GM19023 (cell line): ENCODE results near the gene TAF11L8.
"Not testable (repeated sequence)": the region's sequence is repeated elsewhere in the genome, so short reads cannot be mapped to it uniquely, and the experiment has no call there.

Experiments used
- ATAC-seq: cut with Tn5 transposase; IDR thresholded peaks from one replicate; pipeline ENCODE4 v1.9.1; 2021; ENCODE audit warnings: mild to moderate bottlenecking, moderate library complexity; ENCODE audit not compliant: unreplicated experiment

TAF11L8 gene

DNA sequence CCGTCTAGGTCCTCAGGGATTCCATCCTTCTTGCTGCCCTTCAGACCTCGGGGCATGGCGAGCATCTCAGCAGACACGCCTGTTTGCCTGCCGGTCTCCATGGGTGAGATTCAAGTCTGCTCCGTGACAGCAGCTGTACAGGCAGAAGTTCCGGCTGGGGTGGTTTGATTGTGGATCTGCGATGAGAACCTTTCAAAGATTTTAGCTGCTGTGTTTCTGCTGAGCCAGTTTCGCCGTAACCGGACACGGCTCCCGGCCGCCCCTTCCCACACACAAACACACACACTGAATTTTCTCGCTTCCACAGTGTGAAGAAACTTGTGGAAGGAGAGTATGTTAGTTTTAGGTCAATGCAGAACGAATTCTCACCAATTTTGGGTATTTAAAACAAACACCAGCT is at the start of gene TAF11L8:
TAF11L8 (minus strand) TSS at position 101 of the 400 bp plus-strand sequence.
- not testable (repeated sequence) for ATAC-seq

DNA sequence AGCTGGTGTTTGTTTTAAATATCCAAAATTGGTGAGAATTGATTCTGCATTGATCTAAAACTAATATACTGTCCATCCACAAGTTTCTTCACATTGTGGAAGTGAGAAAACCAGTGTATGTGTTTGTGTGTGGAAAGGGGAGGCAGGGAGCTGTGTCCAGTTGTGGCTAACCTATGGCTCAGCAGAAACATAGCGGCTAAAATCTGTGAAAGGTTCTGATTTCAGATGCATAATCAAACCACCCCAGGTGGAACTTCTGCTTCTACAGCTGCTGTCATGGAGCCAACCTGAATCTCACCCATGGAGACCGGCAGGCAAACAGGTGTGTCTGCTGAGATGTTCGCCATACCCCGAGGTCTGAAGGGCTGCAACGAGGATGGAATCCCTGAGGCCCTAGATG is 43.4 kb upstream of the TAF11L8 start, which contains the start of gene TAF11L14:
TAF11L14 (plus strand) TSS at position 301 of the 400 bp plus-strand sequence.
- ATAC-seq, result no peak

DNA sequence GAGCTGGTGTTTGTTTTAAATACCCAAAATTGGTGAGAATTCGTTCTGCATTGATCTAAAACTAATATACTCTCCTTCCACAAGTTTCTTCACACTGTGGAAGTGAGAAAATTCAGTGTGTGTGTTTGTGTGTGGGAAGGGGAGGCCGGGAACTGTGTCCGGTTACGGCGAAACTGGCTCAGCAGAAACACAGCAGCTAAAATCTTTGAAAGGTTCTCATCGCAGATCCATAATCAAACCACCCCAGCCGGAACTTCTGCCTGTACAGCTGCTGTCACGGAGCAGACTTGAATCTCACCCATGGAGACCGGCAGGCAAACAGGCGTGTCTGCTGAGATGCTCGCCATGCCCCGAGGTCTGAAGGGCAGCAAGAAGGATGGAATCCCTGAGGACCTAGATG is 41.0 kb upstream of the TAF11L8 start, which contains the start of gene TAF11L13:
TAF11L13 (plus strand) TSS at position 301 of the 400 bp plus-strand sequence.
- ATAC-seq, result not testable (repeated sequence)

DNA sequence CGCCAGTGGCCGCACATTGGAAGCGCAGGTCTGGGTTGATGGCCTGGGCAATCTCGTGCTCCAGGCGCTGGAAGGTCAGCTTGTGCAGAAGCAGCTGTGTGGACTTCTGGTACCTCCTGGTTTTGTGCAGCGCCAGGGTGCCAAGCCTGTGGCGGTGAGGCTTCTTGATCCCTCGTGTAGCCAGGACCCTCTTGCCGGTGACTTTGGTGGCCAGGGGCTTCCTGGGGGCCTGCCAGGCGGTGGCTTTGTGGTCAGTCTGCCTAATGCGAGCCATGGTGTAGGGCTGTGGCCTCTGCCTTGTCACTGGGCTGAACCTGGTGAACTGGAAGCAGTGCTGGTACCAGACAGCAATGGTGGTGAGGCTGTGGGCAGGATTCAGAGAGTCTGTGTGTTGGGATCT is 34.9 kb upstream of the TAF11L8 start:
- no peak for ATAC-seq

DNA sequence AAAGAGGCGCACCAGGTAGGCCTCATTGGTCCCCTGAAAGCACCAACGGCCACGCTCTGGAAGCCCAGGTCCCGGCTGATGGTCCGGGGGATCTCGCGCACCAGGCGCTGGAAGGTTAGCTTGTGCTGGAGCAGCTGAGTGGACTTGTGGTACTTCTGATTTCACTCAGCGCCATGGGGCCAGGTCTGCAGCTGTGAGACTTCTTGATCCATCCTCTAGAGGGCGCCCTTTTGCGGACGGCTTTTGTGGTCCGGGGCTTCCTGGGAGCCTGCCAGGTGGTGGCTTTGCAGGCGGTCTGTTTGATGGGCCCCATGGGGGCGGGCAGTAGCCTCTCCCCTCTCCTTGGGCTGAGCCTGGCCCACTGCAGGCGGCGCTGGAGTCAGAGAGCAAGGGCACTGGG is 29.9 kb upstream of the TAF11L8 start:
- ATAC-seq, result no peak

DNA sequence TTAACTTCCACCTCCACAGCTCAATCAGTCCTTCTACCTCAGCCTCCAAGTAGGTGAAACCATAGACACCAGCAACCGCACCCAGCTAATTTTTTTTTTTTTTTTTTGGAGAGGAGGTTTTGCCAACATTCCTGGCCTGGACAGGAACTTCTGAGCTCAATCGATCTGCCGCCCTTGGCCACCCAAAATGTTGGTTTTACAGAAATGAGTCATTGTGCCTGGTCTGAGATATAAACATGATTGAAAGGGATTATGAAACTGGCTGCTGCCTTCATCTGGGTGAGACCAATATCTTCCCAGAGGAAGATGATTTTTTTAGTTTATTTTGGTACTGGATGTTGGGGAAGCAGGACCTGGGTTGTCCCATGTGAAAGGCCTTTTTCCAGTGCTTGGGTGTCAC is 28.6 kb upstream of the TAF11L8 start:
- ATAC-seq, result no peak

DNA sequence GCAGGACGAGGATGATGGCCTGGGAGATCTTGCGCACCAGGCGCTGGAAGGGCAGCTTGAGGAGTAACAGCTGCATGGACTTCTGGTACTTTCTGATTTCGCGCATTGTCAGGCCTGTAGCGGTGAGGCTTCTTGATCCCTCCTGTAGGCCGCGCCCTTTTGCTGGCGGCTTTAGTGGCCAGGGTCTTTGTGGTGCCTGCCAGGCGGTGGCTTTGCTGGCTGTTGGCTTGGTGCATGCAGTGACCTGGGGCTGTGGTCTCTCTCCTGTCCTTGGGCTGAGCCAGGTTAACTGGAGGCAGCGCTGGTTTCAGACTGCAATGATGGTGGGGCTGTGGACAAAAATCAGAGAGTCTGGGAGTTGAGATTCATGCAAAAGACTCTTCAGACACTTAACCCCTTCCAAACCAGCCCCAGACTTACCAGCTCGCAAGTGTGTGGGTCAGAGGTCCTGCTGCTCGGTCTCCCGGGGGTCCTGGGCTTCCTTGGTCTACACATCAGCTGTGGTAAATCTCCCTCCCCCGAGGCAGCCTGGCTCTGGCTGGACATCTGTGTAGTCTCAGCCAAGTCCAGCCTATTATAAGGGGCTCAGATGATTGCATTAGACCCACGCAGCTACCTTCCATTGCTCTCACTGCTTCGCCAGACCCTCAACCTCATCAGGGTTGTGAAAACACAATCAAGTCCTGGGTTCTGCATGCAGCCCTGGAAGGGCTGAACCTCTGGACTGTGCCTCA is 24.3 kb upstream of the TAF11L8 start:
- no peak for ATAC-seq

DNA sequence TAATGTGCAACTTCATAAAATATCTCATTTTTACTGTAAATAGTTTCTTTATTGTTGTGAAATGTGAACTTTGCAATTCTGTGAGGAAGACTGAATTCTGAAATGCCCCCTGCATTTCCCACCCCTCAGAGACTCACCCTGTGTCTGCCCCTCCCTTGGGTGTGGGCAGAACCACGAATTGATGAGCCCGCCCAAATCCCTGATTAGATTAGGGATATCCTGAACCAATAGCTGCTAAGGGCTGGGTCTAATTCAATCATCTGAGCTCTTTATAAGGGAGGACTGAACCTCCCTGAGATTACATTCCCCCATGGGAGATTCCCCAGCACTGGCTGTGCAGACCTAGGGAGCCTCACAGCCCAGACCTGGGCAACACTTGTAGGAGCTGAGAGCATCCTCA is 19.3 kb upstream of the TAF11L8 start, which contains the start of gene TAF11L12:
TAF11L12 (plus strand) TSS at position 301 of the 400 bp plus-strand sequence.
- not testable (repeated sequence) for ATAC-seq

DNA sequence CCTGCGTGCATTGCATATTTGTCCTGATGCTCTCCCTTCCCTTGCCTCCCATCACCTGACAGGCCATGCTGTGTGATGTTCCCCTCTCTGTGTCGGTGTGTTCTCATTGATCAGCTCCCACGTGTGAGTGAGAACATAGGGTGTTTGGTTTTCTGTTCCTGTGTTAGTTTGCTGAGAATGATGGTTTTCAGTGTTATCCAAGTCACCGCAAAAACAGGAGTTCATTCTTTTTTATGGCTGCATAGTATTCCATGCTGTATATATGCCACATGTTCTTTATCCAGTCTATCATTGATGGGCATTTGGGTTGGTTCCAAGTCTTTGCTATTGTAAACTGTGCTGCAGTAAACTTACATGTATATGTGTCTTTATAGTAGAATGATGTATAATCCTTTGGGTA is 16.7 kb upstream of the TAF11L8 start:
- ATAC-seq, result not testable (repeated sequence)

DNA sequence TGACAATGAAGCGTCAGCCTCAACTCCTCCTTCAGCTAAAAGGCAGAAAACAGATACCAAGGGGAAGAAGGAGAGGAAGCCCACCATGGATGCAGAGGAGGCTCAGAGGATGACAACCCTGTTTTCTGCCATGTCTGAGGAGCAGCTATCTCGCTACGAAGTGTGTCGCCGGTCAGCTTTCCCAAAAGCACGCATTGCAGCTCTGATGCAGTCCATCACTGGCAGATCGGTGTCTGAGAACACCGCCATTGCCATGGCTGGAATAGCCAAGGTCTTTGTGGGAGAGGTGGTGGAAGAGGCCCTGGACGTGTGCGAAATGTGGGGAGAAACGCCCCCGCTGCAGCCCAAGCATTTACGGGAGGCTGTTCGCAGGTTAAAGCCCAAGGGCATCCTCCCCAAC is 14.2 kb upstream of the TAF11L8 start:
- ATAC-seq, result no peak

DNA sequence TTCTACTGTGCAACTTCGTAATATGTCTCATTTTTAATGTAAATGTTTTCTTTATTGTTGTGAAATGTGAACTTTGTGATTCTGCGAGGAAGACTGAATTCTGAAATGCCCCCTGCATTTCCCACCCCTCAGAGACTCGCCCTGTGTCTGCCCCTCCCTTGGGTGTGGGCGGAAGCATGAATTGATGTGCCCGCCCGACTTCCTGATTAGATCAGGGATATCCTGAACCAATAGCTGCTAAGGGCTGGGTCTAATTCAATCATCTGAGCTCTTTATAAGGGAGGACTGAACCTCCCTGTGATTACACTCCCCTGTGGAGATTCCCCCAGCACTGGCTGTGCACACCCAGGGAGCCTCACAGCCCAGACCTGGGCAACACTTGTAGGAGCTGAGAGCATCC is 13.1 kb upstream of the TAF11L8 start, which contains the start of gene TAF11L11:
TAF11L11 (plus strand) TSS at position 304 of the 400 bp plus-strand sequence.
- ATAC-seq, result not testable (repeated sequence)

DNA sequence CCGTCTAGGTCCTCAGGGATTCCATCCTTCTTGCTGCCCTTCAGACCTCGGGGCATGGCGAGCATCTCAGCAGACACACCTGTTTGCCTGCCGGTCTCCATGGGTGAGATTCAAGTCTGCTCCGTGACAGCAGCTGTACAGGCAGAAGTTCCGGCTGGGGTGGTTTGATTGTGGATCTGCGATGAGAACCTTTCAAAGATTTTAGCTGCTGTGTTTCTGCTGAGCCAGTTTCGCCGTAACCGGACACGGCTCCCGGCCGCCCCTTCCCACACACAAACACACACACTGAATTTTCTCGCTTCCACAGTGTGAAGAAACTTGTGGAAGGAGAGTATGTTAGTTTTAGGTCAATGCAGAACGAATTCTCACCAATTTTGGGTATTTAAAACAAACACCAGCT is 7.0 kb upstream of the TAF11L8 start, which contains the start of gene TAF11L10:
TAF11L10 (minus strand) TSS at position 101 of the 400 bp plus-strand sequence.
- ATAC-seq, result not testable (repeated sequence)

DNA sequence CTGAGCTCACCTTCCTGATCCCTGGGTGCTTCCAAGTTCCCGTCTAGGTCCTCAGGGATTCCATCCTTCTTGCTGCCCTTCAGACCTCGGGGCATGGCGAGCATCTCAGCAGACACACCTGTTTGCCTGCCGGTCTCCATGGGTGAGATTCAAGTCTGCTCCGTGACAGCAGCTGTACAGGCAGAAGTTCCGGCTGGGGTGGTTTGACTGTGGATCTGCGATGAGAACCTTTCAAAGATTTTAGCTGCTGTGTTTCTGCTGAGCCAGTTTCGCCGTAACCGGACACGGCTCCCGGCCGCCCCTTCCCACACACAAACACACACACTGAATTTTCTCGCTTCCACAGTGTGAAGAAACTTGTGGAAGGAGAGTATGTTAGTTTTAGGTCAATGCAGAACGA is 3.5 kb upstream of the TAF11L8 start, which contains the start of gene TAF11L9:
TAF11L9 (minus strand) TSS at position 140 of the 400 bp plus-strand sequence.
- ATAC-seq, result not testable (repeated sequence)

DNA sequence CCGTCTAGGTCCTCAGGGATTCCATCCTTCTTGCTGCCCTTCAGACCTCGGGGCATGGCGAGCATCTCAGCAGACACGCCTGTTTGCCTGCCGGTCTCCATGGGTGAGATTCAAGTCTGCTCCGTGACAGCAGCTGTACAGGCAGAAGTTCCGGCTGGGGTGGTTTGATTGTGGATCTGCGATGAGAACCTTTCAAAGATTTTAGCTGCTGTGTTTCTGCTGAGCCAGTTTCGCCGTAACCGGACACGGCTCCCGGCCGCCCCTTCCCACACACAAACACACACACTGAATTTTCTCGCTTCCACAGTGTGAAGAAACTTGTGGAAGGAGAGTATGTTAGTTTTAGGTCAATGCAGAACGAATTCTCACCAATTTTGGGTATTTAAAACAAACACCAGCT is 5.1 kb downstream of the TAF11L8 start, which contains the start of gene TAF11L7:
TAF11L7 (minus strand) TSS at position 101 of the 400 bp plus-strand sequence.
- ATAC-seq, result not testable (repeated sequence)
